ENCODE results near the gene SEPTIN10. TPM values are rescaled to one million over a fixed set of nuclear protein-coding genes. Genes with fewer than 3 reads are reported as not detected.
A peak's percentile ranks its signal among the peaks of the same experiment; 100 is the strongest.

Gene SEPTIN10
- total RNA-seq, 1 donor from 2014 or later, result 83.7 TPM

DNA sequence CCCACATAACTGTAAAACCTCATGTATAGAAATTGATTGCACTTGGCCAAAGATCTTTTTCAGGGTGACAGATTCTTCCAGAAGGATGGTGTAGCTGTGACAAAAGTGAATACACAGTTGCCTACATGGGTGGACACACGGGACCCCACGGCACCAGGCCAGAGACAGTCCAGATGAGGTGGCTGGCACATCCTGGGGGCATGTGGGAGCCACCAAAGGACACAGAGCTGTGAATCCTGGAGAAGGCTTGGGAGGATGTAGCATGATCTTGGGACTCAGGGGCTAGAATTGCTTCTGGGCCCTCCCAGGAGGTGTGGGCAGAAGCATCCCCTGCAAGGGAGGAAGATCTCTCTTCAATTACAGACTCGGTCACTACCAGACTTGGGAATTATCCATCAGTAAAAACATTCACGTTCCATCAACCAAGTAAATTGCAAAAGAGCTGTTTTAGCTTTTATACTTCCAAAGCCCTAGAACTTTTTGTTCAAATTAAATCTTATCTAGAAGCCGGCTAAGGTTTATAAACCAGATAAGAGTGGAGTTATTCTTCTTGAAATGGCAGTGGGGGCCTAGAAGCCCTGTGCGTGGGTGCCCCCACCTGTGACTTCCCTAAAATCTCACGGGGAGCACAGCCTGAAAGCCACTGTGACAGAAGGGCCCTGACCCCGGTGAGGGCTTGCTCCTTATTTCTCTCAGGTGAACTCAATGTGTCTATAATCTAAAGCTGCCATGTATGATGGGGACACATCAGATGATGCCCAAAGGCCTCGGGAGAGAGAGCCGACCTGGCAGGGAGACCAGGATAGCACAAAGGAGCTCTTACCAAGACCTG is 81.7 kb downstream of the SEPTIN10 start:
- no peak overlapping the region for H3K4me3 ChIP-seq
- H3K27ac ChIP-seq, result no peak overlapping the region
- peaks cover 4% of the 10 kb centered on the region for H3K4me1 ChIP-seq
- DNase-seq, result no peak
- no peaks in the 10 kb centered on the region for H3K36me3 ChIP-seq
- ATAC-seq, result no peak
- intact Hi-C loops (cut with DNase I), result no loop called here
- no peaks in the 10 kb centered on the region for H3K27me3 ChIP-seq
- no peak for TF ChIP-seq CTCF (IDR thresholded peaks at IDR 0.05)
- no peaks in the 10 kb centered on the region for H3K9me3 ChIP-seq

DNA sequence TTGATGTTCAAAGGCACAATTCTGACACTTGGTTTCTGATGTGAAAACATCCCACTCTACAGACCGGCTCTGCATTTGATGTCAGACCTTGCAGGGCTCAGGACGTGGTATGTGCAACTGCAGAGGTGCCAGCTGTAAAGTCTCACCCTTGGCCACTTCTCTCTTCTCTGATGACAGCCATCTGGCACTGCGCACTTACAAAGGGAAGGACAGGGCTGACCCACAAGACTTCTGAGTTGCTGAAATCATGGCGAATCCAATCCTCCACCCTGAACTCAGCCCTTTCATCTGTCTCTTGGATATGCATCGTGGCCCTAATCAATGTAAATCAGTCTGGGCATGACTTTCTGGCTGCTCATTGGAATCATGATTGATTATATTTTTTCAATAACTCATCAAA is 82.5 kb downstream of the SEPTIN10 start:
- no peak overlapping the region for H3K4me3 ChIP-seq
- H3K4me1 ChIP-seq, result peaks cover 4% of the 10 kb centered on the region
- intact Hi-C loops (cut with DNase I), result no loop called here
- DNase-seq (no peak), ATAC-seq (no peak)
- TF ChIP-seq CTCF (IDR thresholded peaks at IDR 0.05), result no peak
- no peaks in the 10 kb centered on the region for H3K36me3 ChIP-seq
- H3K27me3 ChIP-seq, result no peaks in the 10 kb centered on the region
- H3K27ac ChIP-seq, result no peak overlapping the region
- H3K9me3 ChIP-seq, result no peaks in the 10 kb centered on the region

GRCh38 chr2:109530712-109531111 is 83.1 kb downstream of the SEPTIN10 start:
- no peak overlapping the region for H3K4me3 ChIP-seq
- H3K27me3 ChIP-seq, result no peaks in the 10 kb centered on the region
- DNase-seq (peak; percentile 68), ATAC-seq (peak; percentile 75)
- no peak overlapping the region for H3K27ac ChIP-seq
- TF ChIP-seq CTCF (IDR thresholded peaks at IDR 0.05), result peak; percentile 10
- no peaks in the 10 kb centered on the region for H3K9me3 ChIP-seq
- no peaks in the 10 kb centered on the region for H3K36me3 ChIP-seq
- intact Hi-C loops (cut with DNase I), result no loop called here
- H3K4me1 ChIP-seq, result peaks cover 4% of the 10 kb centered on the region

GRCh38 chr2:109529532-109530449 is 84.0 kb downstream of the SEPTIN10 start:
- no peak overlapping the region for H3K4me3 ChIP-seq
- no peak for ATAC-seq
- no peak for TF ChIP-seq CTCF (IDR thresholded peaks at IDR 0.05)
- H3K9me3 ChIP-seq, result no peaks in the 10 kb centered on the region
- H3K27me3 ChIP-seq, result no peaks in the 10 kb centered on the region
- peak; percentile 63 for DNase-seq
- no peak overlapping the region for H3K27ac ChIP-seq
- intact Hi-C loops (cut with DNase I), result no loop called here
- no peaks in the 10 kb centered on the region for H3K36me3 ChIP-seq
- peaks cover 4% of the 10 kb centered on the region for H3K4me1 ChIP-seq

GRCh38 chr2:109528811-109529501 is 84.8 kb downstream of the SEPTIN10 start:
- no peak for ATAC-seq
- intact Hi-C loops (cut with DNase I), result no loop called here
- no peak overlapping the region for H3K27ac ChIP-seq

More at GRCh38 chr2:109528811-109529501, 84.8 kb downstream of the SEPTIN10 start:
- H3K4me1 ChIP-seq, result peaks cover 4% of the 10 kb centered on the region
- H3K4me3 ChIP-seq, result no peak overlapping the region
- no peaks in the 10 kb centered on the region for H3K36me3 ChIP-seq
- no peak for TF ChIP-seq CTCF (IDR thresholded peaks at IDR 0.05)
- no peaks in the 10 kb centered on the region for H3K27me3 ChIP-seq
- H3K9me3 ChIP-seq, result no peaks in the 10 kb centered on the region
- DNase-seq, result peak; percentile 52
